NCI-H2081 (cell line): Measurements from ENCODE around the gene SLC1A4.
A peak's percentile ranks its signal among the peaks of the same experiment; 100 is the strongest.
"Not testable (repeated sequence)": the region's sequence is repeated elsewhere in the genome, so short reads cannot be mapped to it uniquely, and the experiment has no call there.

ENCODE experiments used
- DNase-seq, 2 experiments: peaks; one replicate each; lab custom pipeline; 2025; lab: John Stamatoyannopoulos, UW

Gene SLC1A4

GRCh38 chr2:64966017-64966416, 23.2 kb upstream of the SLC1A4 start:
- DNase-seq, result no peak

GRCh38 chr2:64966839-64967238, 22.4 kb upstream of the SLC1A4 start:
- no peak for DNase-seq

DNA sequence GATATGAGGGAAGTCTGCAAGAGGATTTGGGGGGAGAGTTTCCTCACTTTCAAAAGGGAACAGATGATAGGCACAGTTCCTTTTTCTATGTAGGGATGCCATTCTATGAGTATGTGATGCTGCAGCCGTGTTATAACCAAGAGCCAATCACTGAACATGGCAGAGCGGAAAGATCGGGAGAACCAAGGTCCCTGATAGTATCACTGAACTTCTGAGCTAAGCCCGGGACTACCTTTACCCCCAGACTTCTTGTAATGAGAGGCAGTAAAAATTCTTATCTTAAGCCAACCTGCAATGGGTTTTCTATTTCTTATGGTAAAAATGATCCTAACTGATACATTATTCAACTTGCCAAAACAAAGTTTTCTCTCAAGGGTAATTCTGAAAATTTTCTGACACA, 21.6 kb upstream of the SLC1A4 start:
- DNase-seq, result no peak

DNA sequence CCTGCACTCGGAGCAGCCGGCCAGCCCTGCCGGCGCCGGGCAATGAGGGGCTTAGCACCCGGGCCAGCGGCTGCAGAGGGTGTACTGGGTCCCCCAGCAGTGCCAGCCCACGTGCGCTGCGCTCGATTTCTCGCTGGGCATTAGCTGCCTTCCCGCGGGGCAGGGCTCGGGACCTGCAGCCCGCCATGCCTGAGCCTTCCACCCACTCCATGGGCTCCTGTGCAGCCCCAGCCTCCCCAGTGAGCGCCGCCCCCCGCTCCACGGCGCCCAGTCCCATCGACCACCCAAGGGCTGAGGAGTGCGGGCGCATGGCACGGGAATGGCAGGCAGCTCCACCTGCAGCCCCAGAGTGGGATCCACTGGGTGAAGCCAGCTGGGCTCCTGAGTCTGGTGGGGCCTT, 20.1 kb upstream of the SLC1A4 start:
- DNase-seq, result not testable (repeated sequence)

DNA sequence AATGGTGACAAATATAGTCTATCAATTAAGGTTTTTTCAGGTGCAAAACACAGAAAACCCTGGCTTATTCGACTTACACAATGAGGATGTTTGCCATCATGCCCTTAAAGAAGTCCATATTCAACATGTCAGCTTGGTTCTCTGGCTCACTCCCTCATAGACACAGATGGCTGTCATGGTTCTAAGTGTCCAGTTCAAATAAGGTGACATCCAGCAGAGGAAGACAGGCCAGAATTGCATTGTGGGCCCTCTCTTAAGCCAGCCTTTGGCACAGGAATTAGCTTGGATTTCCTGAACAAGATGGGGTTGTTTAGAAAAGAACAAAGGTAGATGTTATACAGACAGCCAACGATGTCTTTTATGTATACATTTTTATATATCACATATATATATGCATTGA, 18.7 kb upstream of the SLC1A4 start:
- DNase-seq, result no peak

GRCh38 chr2:64972426-64972825, 16.8 kb upstream of the SLC1A4 start:
- DNase-seq, result no peak

GRCh38 chr2:64972876-64973275, 16.3 kb upstream of the SLC1A4 start:
- no peak for DNase-seq

DNA sequence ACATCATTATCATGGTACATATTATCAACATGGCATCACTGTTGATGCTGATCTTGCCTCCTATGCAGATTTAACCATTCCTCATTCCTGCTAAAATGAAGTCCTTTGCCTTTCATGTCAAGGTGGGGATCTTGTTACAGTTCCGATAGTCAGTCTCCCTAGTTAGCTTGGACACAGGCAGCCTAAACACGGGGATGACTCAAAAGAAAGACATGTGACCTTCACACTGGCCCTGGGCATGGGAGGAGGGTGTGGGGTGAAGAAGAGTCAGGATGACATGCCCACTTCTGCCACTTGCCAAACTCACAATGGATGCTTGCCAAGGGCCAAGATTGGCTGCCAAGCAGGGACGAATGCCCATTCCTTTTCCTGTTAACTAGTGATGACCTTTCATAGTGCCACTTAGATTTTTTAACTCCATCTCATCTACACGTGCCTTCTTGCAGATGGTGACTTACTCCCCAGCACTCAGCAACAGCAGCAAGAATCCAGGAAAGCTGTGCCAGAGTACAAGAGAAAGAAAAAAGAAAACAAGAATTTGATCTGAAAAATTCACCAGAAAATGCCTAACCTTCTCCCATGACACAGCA, 13.9 kb upstream of the SLC1A4 start:
- DNase-seq, result peak in 1 of 2 experiments; percentile 8

- no peak for DNase-seq
These were observed 12.9 kb upstream of the SLC1A4 start for GRCh38 chr2:64976276-64976675.

GRCh38 chr2:64978514-64979268, 10.5 kb upstream of the SLC1A4 start:
- DNase-seq, result no peak

GRCh38 chr2:64979744-64980143, 9.5 kb upstream of the SLC1A4 start:
- no peak for DNase-seq

GRCh38 chr2:64980183-64980582, 9.0 kb upstream of the SLC1A4 start:
- DNase-seq, result no peak

GRCh38 chr2:64982311-64982857, 6.8 kb upstream of the SLC1A4 start:
- DNase-seq, result no peak

- DNase-seq, result no peak
These were observed 6.3 kb upstream of the SLC1A4 start for GRCh38 chr2:64982932-64983331.

DNA sequence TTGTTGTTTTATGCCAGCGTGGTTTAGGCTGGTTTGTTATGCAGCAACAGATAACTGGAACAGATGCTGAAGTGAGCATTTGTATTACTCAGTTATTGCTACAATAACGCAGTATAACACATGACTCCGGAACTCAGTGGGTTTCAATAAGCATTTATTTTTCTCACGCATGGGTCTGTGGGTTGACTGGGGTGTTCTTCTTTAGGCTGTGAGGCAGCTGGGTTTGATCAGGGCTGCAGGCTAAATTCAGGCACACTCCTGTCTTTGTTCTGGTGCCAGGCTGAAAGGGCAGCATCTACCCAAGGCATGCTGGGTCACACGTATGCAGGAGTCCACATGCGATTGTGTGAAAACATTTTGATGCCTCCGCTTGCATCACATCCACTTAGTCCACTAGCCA, 3.8 kb upstream of the SLC1A4 start:
- DNase-seq, result no peak

DNA sequence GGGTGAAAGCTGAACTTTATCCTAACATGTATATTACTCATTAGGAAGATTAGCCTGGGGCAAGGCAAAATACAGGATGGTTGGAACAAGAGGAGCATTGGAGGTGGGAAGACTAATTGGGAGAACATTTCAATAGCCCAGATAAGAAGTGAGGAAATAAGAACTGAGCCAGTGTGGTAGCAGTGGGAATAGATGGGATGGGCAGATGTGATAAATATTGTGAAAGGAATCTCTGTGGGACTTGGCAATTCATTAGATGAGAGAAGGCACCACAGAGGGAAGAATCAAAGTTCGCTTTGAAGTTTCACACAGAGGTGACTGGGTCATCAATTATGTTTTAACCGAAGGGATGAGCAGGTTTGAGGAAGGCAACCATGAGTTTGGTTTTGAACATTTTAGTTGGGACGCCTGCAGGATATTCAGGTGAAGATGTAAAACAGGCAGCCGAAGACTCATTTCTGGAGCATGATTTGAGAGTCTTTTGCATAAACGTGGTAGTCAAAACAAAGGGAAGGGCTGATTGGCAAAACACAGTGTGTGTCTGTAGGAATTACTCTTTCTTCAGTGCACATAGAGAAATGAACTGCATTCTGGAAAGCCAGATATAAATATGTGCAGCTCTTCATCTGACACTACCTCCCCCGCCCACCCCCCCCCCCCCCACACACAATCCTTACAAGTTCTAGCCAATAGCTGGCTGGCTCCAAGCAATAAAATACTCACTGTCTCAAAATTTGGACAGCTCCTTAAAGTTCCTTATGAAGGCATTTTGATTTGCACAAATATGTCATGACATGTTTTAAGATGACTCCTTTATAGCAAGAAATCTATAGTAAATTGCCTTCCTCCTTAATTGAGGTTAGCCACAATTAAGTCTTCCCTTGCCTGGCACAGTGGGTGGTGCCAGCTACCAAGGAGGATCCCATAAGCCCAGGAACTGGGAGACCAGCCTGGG, 1.9 kb upstream of the SLC1A4 start:
- no peak for DNase-seq

- DNase-seq, result no peak
These were observed 1.2 kb upstream of the SLC1A4 start for GRCh38 chr2:64987956-64988419.

GRCh38 chr2:64988420-64989125, 626 bp upstream of the SLC1A4 start:
- peak; percentile 72 to 86 for DNase-seq

DNA sequence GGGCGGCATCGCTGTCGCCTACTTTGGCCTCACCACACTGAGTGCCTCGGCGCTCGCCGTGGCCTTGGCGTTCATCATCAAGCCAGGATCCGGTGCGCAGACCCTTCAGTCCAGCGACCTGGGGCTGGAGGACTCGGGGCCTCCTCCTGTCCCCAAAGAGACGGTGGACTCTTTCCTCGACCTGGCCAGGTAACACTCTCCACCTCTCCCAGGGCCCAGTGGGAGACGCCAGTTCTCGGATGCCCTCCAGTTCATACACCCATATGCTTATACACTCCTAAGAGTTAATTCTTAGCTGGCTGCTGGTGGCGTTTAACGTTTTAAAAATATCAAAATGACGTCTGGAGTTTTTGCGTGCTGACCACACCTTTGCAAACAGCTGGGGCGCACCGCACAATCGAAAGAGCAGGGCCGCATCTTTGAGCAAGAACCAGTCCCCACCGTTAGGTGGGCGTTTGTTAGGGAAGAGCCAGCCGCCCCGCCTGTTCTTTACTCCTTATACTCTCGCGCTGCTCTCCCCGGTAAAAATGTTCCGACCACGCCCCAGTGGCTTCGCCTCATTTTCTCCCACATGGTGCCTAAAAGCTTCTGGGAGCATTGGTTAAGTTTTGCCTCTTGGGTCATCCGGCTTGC, 899 bp downstream of the SLC1A4 start:
- peak in 1 of 2 experiments; percentile 13 for DNase-seq

DNA sequence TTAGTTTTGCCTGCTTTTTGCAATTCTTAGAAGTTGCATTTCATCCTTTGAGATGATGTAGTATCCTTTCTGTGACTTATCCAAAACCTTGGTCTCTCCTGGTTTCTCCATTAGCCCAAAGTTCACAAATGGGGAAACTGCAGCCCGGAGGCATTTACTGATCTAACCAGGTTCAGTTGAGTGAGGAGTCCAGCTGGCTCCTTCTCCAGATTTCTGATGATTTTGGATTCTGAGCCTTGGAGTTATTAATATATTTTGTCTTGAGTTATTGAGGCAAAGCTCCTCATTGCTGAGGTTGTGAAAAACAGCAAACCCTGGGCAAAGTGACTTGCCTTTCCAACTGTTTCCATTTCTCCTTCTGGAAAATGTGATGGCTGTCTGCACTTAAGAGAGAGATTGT, 1.7 kb downstream of the SLC1A4 start:
- DNase-seq, result no peak

GRCh38 chr2:64992218-64992617, 3.0 kb downstream of the SLC1A4 start:
- no peak for DNase-seq
